Measurements from ENCODE around the gene PPP1R37.

PPP1R37 gene

DNA sequence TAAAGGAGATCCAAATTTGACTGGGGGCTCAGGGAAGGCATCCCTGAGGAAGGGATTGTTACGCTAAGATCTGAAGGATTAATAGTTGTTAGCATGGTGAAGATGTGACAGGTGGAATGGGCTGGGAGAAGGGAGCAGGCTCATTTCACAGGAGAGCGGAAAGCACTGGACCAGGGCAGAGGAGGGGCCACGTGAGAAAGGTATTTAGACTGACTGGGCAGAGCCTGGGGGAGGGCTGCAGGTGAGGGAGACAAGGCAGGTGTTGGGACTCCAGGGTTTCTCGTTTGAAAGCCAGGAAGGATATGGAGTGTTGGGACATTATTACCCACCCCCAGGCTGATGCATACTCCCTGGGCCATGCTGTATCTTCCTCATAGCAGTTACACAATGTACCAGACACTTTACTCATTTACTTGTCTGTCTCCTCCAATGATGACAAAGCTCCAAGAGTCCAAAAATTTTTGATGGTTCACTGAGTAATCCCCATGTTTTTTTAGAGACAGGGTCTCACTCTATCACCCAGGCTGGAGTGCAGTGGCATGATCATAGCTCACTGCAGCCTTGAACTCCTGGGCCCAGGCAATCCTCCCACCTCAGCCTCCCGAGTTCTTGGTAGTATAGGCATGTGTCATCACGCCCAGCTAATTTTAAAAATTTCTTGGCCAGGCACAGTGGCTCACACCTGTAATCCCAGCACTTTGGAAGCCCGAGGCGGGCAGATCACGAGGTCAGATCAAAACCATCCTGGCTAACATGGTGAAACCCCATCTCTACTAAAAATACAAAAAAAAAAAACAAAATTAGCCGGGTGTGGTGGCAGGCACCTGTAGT lies 82.8 kb downstream of the PPP1R37 start:
- no peak for DNase-seq

DNA sequence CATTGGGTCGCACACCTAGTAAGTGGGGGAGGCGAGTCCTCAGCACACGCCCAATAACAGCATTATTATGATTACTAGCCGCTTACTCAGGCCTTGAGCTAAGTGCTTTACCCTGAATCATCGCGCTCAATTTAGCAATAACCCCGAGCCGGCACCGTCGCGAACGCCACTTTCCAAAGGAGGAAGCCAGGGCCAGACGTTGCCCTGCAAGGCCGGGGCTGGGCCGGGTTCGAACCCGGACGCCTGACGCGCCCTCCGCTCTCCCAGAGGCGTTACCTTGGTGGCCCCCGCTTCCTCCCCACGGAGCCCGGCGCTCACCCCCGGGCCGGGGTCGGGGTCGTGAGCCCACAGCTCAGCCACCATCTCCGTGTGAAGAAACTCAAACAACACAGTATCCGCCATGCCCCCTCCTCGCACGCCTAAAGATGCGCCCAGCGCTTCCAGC lies 84.9 kb downstream of the PPP1R37 start, which contains the start of gene TRAPPC6A:
Gene TRAPPC6A, minus strand, starts transcription at position 421 of the 445 bp plus-strand sequence. Its CDS starts 19 bp downstream, at position 402.
- no peak for DNase-seq

DNA sequence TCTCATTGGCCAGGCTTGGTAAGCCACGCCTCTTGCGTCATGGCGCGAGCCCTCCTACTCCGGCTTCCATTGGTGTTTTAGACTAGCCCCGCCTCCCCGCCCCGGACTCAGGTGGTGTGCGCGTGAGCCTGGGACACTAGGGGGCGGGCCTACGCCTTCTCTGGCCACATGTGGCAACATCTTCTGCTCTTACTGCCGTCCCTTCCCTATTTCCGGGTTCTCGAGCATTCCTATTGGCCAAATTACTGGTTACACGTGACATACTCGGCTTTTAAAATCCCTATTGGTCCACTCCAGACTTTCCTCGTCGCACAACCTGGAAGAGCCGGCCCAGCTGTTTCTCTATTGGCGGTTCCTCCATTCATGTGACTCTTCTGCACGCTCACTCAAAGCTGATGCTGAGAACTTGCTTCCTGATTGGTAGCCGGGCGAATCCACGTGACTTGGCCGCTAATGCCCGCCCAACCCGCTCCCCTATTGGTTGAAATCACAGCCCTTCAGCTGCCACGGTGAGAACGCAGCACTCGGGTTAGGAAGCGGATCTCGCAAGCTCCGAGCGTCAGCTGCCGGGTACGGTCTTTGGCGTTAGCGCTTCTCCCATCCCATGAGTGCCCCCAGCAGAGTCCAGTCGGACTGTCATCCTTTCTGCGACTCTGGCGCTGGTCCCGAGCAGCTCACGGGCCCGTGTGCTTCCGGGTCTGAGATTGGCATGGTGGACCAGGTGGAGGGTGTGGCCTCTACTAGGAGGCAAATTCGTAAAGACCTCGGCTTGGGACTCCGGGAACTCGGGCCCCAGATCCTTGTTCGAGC lies 85.5 kb downstream of the PPP1R37 start, which contains the start of gene BLOC1S3:
Gene BLOC1S3, plus strand, starts transcription at position 523 of the 810 bp plus-strand sequence. CDS start 513 bp downstream, outside the sequence.
- DNase-seq, result peak; percentile 100

DNA sequence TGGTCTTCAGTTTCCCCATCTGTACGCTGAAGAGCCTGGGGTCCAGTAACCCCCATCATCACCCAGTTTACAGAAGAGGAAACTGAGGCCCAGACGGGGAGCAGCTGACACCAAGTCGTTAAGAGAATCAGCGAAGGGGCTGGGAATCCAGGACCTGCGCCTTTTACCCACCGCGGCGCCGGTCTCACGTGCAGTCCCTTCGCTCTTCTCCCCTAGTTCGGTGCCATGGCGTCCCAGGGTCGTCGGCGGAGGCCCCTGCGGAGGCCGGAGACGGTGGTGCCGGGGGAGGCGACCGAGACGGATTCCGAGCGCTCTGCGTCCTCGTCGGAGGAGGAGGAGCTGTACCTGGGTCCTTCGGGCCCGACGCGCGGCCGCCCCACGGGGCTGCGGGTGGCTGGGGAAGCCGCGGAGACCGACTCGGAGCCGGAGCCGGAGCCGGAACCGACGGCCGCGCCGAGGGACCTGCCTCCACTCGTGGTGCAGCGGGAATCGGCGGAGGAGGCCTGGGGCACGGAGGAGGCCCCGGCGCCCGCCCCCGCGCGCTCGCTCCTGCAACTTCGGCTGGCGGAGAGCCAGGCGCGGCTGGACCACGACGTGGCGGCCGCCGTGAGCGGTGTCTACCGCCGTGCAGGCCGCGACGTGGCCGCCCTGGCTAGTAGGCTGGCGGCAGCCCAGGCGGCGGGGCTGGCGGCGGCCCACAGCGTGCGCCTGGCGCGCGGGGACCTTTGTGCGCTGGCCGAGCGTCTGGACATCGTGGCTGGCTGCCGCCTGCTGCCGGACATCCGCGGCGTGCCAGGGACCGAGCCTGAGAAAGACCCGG lies 86.3 kb downstream of the PPP1R37 start:
- no peak for DNase-seq

DNA sequence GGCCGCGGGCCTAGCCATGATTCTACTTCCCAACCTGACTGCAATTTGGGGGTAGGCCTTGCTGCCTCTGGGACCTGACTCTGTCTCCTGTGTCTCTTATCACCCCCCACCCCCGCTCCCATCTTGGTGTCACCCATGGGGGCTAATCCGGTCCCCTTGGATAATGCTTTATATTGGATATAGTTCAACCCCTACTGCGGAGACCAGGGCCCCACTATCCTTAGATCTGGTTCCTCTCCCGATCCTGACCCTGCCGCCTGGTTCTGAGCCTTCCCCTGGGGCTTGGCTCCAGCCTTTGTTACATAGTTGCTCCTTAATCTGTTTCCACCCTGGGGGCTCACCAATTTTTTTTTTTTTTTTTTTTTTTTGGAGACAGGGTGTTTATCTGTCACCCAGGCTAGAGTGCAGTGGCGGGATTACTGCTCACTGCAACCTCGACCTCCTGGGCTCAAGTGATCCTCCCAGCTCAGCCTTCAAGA lies 87.0 kb downstream of the PPP1R37 start:
- DNase-seq, result no peak

DNA sequence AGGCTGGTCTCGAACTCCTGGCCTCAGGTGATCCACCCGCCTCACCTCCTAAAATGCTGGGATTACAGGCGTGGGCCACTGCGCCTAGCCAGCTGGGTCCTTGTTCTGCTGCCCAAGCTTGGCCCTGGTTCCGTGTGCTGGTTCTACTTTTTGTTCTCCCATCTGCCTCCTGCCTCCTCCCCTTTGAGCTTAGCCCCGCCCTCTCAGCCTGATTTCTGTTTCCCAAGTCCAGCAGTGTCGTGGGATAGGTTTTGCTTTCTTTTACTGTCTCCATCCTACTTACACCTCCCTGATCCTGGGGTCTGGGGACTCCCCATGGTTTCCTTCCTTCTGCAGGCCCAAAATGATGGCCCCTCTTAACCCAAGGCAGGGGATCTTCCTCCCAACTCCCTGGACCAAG lies 88.0 kb downstream of the PPP1R37 start:
- no peak for DNase-seq

DNA sequence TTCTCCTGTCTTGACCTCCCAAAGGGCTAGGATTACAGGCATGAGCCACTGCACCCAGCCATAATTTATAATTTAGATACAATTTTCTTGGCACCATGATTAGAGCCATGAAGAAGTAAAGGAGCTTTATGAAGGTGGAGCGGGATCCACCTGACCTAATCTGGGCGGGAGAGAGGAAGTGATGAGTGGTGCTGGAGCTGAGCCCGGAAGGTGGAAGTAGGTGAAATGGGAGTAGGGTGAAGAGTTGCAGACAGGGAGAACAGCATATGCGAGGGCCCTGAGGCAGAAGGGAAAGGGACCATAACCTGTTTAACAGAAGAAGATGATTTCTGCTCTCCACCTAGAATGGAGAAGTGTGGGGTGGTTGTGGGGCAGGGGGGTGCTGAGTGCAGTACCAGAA lies 89.8 kb downstream of the PPP1R37 start:
- no peak for DNase-seq

DNA sequence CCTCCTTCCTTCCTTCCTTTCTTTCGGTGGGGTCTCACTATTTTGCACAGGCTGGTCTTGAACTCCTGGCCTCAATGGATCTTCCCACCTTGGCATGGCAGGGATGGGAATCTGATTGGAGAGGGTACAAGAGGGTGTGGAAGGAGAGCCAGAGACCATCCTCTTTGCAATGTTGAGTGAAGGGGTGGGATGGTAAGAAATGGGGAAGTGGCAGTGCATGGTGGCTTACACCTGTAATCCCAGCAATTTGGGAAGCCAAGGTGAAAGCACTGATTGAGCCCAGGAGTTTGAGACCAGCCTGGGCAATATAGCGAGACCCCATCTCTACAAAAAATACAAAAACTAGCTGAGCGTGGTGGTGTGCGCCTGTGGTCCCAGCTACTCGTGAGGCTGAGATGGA lies 91.1 kb downstream of the PPP1R37 start:
- DNase-seq, result no peak

DNA sequence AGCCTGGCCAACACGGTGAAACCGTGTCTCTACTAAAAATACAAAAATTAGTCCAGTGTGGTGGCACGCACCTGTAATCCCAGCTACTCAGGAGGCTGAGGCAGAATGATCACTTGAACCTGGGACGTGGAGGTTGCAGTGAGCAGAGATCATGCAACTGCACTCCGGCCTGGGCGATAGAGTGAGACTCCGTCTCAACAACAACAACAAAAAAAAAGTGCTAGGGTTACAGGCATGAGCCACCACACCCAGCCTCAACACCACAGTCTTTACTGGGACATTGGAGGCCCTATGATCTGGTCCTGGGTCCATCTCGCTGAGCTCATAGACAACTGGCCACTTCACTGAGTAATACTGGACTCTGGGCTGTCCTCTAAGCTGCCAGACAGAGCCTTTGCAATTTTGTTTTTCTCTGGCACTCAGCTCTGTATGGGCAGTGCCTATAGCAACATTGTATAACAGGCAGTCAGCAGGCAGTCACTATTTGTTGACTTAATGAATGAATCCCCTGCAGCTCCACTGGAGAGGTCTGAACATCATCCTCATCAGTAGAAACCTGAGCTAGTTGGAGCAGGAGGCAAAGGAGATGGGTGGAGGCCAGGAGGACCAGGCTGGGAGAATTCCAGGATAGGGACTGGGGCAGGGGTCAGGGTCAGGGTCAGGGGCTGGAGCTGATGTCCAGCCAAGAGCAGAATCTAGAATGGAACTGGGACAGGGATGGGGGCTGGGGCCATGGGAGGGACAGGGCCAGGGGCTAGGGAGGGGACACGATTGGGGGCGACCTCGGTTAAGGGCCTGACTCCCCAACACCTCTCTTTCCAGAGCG lies 93.7 kb downstream of the PPP1R37 start:
- no peak for DNase-seq

DNA sequence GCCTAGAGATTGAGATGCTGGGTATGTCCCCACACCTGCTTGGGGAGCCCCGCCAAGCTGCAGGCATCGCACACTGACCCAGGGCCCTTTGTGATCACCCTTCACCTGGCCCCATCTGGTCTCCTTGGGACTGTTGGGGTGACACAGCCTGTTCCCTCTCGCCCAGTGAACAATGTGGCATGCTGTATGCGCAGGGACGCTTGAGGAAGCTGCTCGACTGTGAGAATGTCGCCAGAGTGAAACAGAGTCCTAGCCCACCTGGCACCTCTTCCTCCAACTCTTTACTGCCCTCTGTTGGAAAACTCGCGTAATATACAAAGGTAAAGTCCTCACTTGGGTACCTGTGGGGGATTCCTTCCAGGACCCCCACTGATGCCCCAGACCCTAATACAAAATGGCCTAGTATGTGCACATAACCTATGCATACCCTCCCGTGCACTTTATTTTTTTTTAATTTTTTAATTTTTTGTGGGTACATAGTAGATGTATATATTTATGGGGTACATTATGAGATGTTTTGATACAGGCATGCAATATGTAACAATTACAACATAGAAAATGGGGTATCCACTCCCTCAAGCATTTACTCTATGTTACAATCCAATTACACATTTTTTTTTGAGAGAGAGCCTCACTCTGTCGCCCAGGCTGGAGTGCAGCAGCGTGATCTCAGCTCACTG lies 94.6 kb downstream of the PPP1R37 start:
- no peak for DNase-seq

DNA sequence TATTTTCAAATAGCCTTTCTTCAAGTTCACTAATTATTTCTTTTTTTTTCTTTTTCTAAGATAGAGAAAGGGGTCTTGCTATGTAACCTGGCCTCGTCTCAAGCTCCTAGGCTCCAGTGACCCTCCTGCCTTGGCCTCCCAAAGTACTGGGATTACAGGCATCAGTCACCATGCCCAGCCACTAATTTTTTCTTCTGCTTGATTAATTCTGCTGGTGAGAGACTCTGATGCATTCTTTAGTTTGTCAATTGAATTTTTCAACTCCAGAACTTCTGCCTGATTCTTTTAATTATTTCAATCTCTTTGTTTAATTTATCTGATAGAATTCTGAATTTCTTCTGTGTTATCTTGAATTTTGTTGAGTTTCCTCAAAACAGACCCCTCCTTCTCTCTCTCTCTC lies 97.0 kb downstream of the PPP1R37 start:
- DNase-seq, result no peak

DNA sequence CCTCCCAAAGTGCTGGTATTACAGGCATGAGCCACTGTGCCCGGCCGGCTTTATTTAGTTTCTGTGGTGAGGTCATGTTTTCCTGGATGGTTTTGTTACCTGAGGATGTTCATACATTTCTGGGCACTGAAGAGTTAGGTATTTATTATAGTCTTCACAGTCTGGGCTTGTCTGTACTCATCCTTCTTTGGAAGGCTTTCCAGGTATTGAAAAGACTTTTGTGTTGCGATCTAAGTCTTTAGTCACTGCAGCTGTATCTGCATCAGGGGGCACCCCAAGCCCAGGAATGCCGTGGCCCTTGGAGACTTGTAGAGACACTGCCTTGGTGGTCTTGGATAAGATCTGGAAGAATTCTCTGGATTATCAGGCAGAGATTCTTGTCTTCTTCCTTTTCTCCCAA lies 98.4 kb downstream of the PPP1R37 start:
- no peak for DNase-seq

DNA sequence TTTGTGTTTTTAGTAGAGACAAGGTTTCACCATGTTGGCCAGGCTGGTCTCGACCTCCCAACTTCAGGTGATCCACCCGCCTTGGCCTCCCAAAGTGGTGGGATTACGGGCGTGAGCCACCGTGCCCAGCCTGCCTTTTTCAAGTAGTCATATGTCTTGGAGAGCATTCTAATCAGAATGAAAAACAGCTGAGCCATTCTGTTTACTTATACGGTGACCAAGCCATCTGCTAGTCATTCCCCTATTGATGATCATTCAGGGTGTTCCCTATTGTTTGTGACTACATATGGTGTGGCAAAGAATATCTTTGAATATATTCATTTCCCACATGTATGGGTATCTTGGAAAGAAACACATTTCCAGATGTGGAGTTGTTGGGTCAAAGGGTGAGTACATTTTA lies 102.8 kb downstream of the PPP1R37 start:
- no peak for DNase-seq
